HL-60 (cell line): Measurements from ENCODE around the gene DES.

Experiments
- DNase-seq, 2 experiments: peaks; one replicate each; pipeline ENCODE4 v3.0.0-alpha.2; 2010 to 2020; ENCODE audit warnings: low read depth in 1 of 2, low spot score in 1 of 2
- H3K27ac ChIP-seq: fragments of 250-450 bp; sonication (Bioruptor Pico); replicated peaks from 2 replicates; pipeline ENCODE4 v1.5.1; 2020; ENCODE audit warnings: mild to moderate bottlenecking, moderate library complexity
- H3K27me3 ChIP-seq: fragments of 250-450 bp; sonication (Bioruptor Pico); 2 replicates; pipeline ENCODE4 v1.5.1; 2021; ENCODE audit warnings: mild to moderate bottlenecking, moderate library complexity; ENCODE audit not compliant: insufficient read depth, poor library complexity, severe bottlenecking
- H3K4me3 ChIP-seq: replicated peaks from 2 replicates; pipeline ENCODE4 v1.5.1; 2011; ENCODE audit warnings: mild to moderate bottlenecking, control low read depth, low read length; ENCODE audit not compliant: insufficient read depth
- CTCF ChIP-seq: IDR thresholded peaks from one replicate; pipeline ENCODE4 v1.5.1; 2011; ENCODE audit warnings: low read length, control low read depth, inconsistent platforms; ENCODE audit not compliant: insufficient read depth
- GABPA ChIP-seq: IDR thresholded peaks from 2 replicates; pipeline ENCODE4 v1.6.1; 2012; ENCODE audit warnings: low read depth
- POLR2AphosphoS5 ChIP-seq: IDR thresholded peaks from 2 replicates; pipeline ENCODE4 v1.6.1; 2012; ENCODE audit warnings: low read depth
- SPI1 ChIP-seq: IDR thresholded peaks from 2 replicates; pipeline ENCODE4 v1.6.1; 2012; ENCODE audit warnings: low read depth, mild to moderate bottlenecking, borderline replicate concordance
- TF ChIP-seq, protein P1 (sequence below): IDR thresholded peaks from 2 replicates; pipeline ENCODE4 v1.6.1; 2012; ENCODE audit warnings: low read depth; ENCODE audit not compliant: insufficient replicate concordance

Gene DES

DNA sequence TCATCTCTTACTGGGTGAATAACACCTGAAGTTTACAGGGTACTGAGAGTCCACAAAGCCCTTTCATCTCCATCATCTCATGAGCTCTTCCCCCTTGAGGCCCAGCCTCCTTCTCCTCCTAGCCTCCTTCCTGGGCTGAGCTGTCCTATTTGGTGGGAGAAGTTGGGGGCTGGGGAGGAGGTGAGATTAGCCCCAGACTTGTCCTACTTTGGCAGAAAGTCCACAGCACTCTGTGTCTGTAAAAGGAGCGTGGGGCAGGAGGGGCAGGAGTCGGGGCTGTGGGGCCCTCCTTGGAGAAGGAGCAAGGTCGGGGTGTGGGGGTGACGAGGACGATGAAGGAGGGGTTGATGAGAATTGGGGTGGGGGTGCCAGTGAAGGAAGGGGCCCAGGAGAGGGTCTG, 10.0 kb upstream of the DES start:
- no peak for DNase-seq
- no peak overlapping the region for H3K4me3 ChIP-seq
- no peak overlapping the region for H3K27ac ChIP-seq
- peaks cover 3% of the 10 kb centered on the region for H3K27me3 ChIP-seq
- TF ChIP-seq, protein P1, sequence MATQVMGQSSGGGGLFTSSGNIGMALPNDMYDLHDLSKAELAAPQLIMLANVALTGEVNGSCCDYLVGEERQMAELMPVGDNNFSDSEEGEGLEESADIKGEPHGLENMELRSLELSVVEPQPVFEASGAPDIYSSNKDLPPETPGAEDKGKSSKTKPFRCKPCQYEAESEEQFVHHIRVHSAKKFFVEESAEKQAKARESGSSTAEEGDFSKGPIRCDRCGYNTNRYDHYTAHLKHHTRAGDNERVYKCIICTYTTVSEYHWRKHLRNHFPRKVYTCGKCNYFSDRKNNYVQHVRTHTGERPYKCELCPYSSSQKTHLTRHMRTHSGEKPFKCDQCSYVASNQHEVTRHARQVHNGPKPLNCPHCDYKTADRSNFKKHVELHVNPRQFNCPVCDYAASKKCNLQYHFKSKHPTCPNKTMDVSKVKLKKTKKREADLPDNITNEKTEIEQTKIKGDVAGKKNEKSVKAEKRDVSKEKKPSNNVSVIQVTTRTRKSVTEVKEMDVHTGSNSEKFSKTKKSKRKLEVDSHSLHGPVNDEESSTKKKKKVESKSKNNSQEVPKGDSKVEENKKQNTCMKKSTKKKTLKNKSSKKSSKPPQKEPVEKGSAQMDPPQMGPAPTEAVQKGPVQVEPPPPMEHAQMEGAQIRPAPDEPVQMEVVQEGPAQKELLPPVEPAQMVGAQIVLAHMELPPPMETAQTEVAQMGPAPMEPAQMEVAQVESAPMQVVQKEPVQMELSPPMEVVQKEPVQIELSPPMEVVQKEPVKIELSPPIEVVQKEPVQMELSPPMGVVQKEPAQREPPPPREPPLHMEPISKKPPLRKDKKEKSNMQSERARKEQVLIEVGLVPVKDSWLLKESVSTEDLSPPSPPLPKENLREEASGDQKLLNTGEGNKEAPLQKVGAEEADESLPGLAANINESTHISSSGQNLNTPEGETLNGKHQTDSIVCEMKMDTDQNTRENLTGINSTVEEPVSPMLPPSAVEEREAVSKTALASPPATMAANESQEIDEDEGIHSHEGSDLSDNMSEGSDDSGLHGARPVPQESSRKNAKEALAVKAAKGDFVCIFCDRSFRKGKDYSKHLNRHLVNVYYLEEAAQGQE: no peak
- no peak for TF ChIP-seq POLR2AphosphoS5
- no peak for TF ChIP-seq SPI1
- TF ChIP-seq GABPA: no peak
- TF ChIP-seq CTCF: no peak

- Histone ChIP-seq H3K4me3 (no peak overlapping the region), H3K27ac (no peak overlapping the region), H3K27me3 (peaks cover 5% of the 10 kb centered on the region)
- no peak for DNase-seq
- TF ChIP-seq POLR2AphosphoS5 (no peak), SPI1 (no peak), CTCF (no peak), GABPA (no peak)
- TF ChIP-seq, protein P1: no peak
Observed at GRCh38 chr2:219408631-219409030, 9.5 kb upstream of the DES start.

DNA sequence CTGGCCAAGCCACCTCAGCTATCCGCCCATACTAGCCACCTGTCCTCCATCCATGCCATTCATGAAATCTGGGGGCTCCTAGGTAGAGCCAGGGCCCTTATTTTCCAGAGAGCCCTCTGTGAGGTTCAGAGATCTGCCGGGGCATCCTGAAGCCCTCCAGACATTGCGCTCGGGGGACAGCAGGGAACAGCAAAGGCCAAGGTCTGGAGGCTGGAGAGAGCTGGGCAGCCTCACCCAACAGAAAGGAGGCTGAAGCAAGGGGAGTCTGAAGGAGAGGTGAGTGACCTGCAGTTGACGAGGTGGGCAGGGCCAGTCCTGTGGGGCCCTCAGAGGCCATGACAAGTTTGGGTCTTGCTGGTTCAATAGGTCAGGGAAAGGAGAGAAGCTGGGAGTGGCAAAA, 8.6 kb upstream of the DES start:
- Histone ChIP-seq H3K4me3 (no peak overlapping the region), H3K27me3 (peaks cover 8% of the 10 kb centered on the region), H3K27ac (no peak overlapping the region)
- DNase-seq: no peak
- TF ChIP-seq POLR2AphosphoS5: no peak
- TF ChIP-seq, protein P1: no peak
- no peak for TF ChIP-seq GABPA
- no peak for TF ChIP-seq CTCF
- TF ChIP-seq SPI1: no peak
